Measurements from ENCODE around the gene CAPN13. TPM values are rescaled to one million over a fixed set of nuclear protein-coding genes. Genes with fewer than 3 reads are reported as not detected.

CAPN13 gene
- polyA plus RNA-seq, 3 donors from 2014 or later = not detected

DNA sequence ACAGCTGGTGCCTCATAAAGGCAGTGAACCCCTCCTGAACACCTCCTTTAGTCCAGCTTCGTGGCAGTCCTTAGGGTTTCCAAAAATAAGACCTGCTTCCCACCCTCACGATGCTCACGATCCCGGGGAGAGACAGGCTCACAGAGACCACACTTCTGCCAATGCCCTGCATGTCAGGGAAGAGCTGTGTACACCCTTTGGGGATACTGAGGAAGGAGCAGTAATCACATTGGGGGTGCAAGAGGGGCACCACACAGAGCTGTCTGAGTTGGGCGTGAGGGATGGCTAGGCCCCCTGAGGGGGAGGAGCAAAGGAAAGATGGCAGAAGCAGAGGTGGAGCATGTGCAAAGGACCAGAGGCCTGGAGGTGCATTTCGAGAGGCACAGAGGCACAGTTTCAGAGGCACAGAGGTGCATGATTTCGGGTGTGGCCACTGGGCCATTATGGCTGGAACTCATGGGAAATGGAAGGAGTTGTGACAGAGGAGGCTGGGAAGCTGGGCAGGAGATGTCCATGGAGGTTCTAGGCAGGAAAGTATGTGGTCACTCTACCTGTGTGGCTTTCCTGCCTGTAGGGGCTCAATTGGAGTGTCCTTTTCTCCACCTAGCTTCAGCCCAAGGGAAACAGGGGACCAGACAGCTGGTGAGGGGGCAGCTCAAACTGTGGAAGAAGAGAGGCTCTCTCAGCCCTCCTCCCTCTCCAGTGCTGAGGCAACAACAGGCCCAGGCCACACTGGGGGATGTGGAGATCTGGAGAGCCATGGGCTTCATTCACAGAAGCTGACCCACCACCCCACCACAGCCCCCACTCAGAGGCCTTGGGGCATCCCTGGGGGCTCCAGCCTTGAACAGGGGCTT, 115.9 kb downstream of the CAPN13 start:
- no peak overlapping the region for H3K4me3 Mint-ChIP-seq
- no peaks in the 10 kb centered on the region for H3K9me3 Mint-ChIP-seq
- no peak overlapping the region for H3K27ac Mint-ChIP-seq
- no peaks in the 10 kb centered on the region for H3K36me3 Mint-ChIP-seq
- no peaks in the 10 kb centered on the region for H3K4me1 Mint-ChIP-seq
- DNase-seq = no peak
- peaks cover 0 to 11% (median 3%) of the 10 kb centered on the region in 3 donors for H3K27me3 Mint-ChIP-seq (ENCODE audit: low read depth in 3 of 3)

DNA sequence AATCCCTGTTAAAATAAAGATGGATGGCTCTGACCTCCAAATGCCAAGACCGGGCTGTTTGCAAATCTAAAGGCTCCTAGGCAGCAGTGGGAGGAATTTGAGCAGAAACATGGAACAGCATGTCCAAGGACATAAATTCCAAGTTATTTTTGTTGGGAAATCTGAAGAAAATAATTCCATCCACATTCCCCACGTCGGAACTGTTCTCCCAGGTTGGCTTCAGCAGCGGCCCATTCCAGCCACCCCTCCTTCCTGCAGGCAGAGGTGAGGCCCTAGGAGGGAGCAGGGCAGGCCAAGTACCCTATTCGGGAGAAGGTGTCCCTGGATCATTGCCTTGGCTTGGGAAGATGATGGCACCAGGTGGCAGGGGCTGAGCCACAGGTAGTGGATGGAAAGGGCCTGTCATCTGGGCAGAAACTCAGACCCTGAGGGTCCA, 117.1 kb downstream of the CAPN13 start:
- no peak overlapping the region for H3K27ac Mint-ChIP-seq
- H3K9me3 Mint-ChIP-seq = no peaks in the 10 kb centered on the region
- no peak overlapping the region for H3K4me3 Mint-ChIP-seq
- peaks cover 0 to 8% (median 1%) of the 10 kb centered on the region in 3 donors for H3K27me3 Mint-ChIP-seq (ENCODE audit: low read depth in 3 of 3)
- no peaks in the 10 kb centered on the region for H3K4me1 Mint-ChIP-seq
- DNase-seq = no peak
- H3K36me3 Mint-ChIP-seq = no peaks in the 10 kb centered on the region

DNA sequence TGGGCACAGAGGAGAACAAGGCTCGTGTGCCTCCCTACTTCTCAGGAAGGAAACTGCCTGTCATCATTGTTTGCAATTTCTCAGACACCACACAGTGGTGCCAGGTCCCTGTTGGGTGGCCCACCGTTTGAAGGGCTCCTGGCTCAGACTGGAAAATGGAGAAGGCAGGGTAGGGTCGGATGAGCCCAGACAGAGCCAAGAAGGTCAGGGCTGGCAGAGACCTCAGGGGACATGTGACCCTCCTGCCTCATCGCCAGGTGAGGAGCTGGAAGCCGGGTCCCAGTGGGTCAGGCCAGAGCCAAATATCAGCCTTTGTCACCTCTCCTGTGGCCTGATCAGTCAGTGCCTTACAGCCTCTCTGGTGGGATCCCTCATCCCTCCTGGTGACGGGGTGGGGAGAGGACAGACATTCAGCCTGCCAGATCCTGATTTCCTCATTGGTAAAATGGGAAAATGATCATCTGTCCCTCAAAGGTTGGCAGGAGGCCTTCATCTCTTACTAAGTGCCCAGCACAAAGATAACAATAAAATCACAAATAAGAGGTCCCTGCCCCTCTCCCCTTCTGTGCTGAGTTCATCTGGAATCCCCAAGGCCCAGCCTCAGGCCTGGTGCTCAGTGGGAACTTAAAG, 117.6 kb downstream of the CAPN13 start:
- H3K27me3 Mint-ChIP-seq (ENCODE audit: low read depth in 3 of 3) = peaks cover 0 to 6% (median 1%) of the 10 kb centered on the region in 3 donors
- no peaks in the 10 kb centered on the region for H3K36me3 Mint-ChIP-seq
- H3K9me3 Mint-ChIP-seq = no peaks in the 10 kb centered on the region
- no peak overlapping the region for H3K4me3 Mint-ChIP-seq
- no peak overlapping the region for H3K27ac Mint-ChIP-seq
- no peak for DNase-seq
- no peaks in the 10 kb centered on the region for H3K4me1 Mint-ChIP-seq

DNA sequence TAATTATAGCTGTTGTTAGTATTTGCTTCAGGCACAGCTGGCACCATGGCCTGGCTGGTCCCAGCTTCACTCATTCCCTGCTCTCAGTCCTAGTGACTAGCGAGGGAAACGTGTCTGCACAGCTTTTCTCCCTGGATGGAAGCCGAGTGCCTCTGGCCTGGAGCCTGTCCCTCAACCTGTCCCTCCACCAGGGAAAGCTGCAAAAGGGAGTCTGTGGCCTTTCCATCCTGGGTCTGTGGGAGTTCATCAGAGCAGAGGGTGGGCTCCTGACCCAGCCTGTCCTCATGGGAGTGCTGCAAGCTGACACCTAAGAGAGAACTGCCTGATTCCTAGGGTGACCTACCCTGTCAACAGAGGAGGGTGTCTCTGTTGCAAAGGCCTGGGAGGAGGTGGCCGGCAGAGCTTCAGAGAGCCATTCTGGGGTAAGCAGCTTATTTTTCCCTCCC, 118.3 kb downstream of the CAPN13 start:
- no peaks in the 10 kb centered on the region for H3K9me3 Mint-ChIP-seq
- no peak for DNase-seq

DNA sequence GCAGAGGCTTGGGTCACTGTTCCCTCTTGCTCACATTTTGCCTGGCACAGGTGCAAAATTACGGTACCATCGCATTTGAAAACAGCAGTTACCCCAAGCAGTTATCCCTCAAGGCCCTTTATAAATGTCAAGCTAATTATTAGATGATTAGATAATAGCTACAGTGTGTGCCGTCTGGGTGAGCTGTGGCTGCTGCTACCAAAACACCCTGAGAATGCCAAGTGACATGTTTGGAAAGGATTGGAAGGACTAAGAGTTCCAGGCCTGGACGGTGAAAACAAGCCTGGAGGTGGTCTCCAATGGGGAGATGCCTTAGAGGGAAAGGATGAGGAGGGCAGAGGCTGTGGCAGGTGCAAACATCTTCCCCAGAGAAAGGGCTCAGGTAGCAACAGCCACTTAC, 120.6 kb downstream of the CAPN13 start:
- Mint-ChIP-seq H3K9me3 (no peaks in the 10 kb centered on the region), H3K4me3 (no peak overlapping the region), H3K27me3 (ENCODE audit: low read depth in 3 of 3) (peaks cover 0 to 5% (median 2%) of the 10 kb centered on the region in 3 donors), H3K27ac (no peak overlapping the region), H3K36me3 (no peaks in the 10 kb centered on the region), H3K4me1 (no peaks in the 10 kb centered on the region)
- no peak for DNase-seq

More for the DNA sequence above, 118.3 kb downstream of the CAPN13 start:
- Mint-ChIP-seq H3K27me3 (ENCODE audit: low read depth in 3 of 3) (peaks cover 0 to 6% (median 1%) of the 10 kb centered on the region in 3 donors), H3K36me3 (no peaks in the 10 kb centered on the region), H3K4me1 (no peaks in the 10 kb centered on the region), H3K27ac (peak overlapping the region in 1 of 6 donors; percentile 23), H3K4me3 (no peak overlapping the region)

DNA sequence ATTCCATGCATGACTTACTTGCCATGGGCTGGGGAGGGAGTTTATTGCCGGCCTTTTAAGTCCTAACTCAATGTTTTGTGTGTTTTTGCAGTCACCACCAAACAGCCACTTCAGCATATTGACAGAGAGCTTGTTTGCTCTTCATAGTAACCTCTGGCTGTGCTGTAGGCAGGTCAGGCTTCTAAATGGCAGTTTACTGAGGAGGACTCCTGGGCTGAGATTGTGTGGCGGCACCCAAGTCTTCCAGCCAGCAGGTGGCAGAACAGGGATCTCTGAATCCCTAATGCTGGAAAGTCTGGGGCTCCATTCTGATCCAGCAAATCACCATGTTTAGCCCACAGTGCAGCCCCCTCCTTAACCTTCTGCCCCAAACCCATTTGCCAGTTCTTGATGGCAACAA, 121.2 kb downstream of the CAPN13 start:
- H3K9me3 Mint-ChIP-seq = no peaks in the 10 kb centered on the region

DNA sequence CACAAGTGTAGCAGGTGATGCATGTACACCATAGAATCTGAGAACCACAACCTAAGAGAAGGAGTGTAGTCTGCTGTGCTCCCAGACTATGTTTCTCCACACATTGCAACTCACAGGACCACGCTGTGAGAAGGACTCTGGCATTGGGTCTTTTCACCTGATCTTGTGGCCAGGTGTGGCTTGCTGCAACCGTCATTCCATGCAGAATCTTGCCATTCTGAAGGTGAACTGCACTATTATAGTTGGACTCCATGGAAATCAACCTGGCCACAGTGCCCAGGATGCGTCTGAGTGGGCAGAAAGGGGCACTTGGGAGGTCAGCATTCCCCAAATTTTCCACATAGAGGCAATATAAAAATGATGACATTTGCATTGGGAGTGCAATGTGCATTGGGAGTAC, 122.2 kb downstream of the CAPN13 start:
- Mint-ChIP-seq H3K36me3 (no peaks in the 10 kb centered on the region), H3K27me3 (ENCODE audit: low read depth in 3 of 3) (peaks cover 0 to 5% (median 2%) of the 10 kb centered on the region in 3 donors), H3K4me1 (no peaks in the 10 kb centered on the region), H3K27ac (no peak overlapping the region), H3K9me3 (no peaks in the 10 kb centered on the region), H3K4me3 (no peak overlapping the region)
- DNase-seq = no peak

More for the DNA sequence above, 121.2 kb downstream of the CAPN13 start:
- no peak for DNase-seq
- Mint-ChIP-seq H3K4me3 (no peak overlapping the region), H3K36me3 (no peaks in the 10 kb centered on the region), H3K27ac (no peak overlapping the region), H3K27me3 (ENCODE audit: low read depth in 3 of 3) (peaks cover 0 to 5% (median 2%) of the 10 kb centered on the region in 3 donors), H3K4me1 (no peaks in the 10 kb centered on the region)

DNA sequence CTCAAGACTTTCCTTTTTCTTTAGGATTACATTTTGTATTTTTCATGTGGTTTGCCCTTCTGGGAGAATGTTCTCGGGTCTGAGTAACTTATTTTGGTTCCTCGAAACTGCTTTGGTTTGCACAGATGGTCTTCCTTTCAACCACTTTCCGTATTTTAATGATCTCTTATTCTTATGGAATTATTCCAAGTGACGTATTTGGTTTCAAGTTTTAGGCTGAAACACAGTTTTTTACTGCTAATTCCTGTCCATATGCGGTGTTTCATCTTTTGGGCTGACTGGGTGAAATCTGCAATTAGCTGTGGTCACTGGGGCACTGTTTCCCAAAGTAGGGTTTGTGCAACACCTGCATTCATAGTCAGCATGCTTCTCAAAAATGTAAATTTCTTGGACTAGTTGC, 122.7 kb downstream of the CAPN13 start:
- Mint-ChIP-seq H3K4me1 (no peaks in the 10 kb centered on the region), H3K36me3 (no peaks in the 10 kb centered on the region), H3K4me3 (no peak overlapping the region), H3K9me3 (no peaks in the 10 kb centered on the region), H3K27me3 (ENCODE audit: low read depth in 3 of 3) (peaks cover 0 to 5% (median 2%) of the 10 kb centered on the region in 3 donors), H3K27ac (no peak overlapping the region)
- no peak for DNase-seq

DNA sequence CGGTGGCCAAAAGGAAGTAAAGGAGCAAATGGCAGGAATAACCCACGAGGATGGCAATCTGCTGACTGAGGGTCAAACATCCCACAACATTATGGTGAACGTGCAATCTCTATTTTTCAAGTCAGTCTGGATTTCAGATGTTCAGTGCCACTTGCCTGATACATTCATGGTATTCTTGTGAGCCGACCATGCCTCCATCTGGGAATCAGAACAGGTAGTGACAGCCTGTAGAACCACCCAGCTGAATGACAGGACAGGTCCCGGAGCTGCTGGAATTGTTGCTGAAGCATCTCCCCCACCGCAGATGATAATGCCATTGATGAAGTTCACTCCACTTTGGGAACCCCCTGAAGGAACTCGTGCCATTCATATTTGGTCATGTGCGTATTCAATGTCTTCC, 123.2 kb downstream of the CAPN13 start:
- no peak for DNase-seq

DNA sequence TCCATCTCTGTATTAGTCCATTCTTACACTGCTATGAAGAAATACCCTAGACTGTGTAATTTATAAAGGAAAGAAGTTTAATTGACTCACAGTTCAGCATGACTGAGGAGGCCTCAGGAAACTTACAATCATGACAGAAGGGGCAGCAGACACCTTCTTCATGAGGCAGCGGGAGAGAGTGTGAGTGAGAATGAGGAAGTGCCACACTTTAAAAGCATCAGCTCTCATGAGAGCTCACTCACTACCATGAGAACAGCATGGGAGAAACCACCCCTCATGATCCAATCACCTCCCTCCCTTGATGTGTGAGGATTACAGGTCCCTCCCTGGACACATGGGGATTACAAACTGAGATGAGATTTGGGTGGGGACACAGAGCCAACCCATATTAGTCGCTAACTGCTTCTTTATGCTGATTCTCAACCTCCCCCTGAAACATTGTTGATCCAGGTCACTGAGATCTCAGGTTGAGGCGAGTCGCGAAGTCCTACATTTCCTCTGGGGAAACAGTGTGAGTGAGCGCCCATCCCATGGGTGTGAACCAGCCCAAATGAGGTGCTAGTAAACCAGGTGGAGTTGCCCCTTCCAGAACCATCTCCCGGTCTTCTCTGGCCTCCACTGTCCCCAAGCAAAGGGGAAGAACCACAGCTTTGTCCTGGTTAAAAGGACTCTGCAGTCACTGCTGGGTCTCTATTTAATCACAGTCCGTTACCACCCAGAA, 123.8 kb downstream of the CAPN13 start:
- DNase-seq = no peak
- Mint-ChIP-seq H3K4me3 (no peak overlapping the region), H3K27me3 (ENCODE audit: low read depth in 3 of 3) (peaks cover 2 to 5% (median 2%) of the 10 kb centered on the region in 3 donors), H3K36me3 (no peaks in the 10 kb centered on the region), H3K27ac (no peak overlapping the region), H3K4me1 (no peaks in the 10 kb centered on the region), H3K9me3 (no peaks in the 10 kb centered on the region)

More for the DNA sequence above, 123.2 kb downstream of the CAPN13 start:
- no peak overlapping the region for H3K27ac Mint-ChIP-seq
- no peaks in the 10 kb centered on the region for H3K36me3 Mint-ChIP-seq
- no peaks in the 10 kb centered on the region for H3K9me3 Mint-ChIP-seq
- no peak overlapping the region for H3K4me3 Mint-ChIP-seq
- H3K4me1 Mint-ChIP-seq = no peaks in the 10 kb centered on the region
- peaks cover 0 to 5% (median 2%) of the 10 kb centered on the region in 3 donors for H3K27me3 Mint-ChIP-seq (ENCODE audit: low read depth in 3 of 3)

DNA sequence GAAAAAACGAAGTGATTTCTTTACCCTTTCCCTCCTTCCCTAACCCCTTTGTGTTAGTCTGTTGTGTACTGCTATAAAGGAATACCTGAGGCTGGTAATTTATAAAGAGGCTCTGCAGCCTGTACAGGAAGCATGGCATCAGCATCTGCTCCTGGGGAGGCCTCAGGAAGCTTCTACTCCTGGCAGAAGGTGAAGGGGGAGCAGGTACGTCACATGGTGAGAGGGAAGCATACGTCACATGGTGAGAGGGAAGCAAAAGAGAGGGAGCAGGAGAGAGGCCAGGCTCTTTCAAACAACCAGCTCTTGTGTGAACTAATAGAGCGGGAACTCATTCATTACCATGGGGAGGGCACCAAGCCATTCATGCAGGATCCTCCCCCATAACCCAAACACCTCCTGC, 126.2 kb downstream of the CAPN13 start:
- Mint-ChIP-seq H3K36me3 (no peaks in the 10 kb centered on the region), H3K4me1 (no peaks in the 10 kb centered on the region), H3K27me3 (ENCODE audit: low read depth in 3 of 3) (peaks cover 2 to 7% (median 4%) of the 10 kb centered on the region in 3 donors), H3K9me3 (no peaks in the 10 kb centered on the region), H3K27ac (peak overlapping the region in 1 of 6 donors; percentile 71), H3K4me3 (no peak overlapping the region)
- DNase-seq = no peak

DNA sequence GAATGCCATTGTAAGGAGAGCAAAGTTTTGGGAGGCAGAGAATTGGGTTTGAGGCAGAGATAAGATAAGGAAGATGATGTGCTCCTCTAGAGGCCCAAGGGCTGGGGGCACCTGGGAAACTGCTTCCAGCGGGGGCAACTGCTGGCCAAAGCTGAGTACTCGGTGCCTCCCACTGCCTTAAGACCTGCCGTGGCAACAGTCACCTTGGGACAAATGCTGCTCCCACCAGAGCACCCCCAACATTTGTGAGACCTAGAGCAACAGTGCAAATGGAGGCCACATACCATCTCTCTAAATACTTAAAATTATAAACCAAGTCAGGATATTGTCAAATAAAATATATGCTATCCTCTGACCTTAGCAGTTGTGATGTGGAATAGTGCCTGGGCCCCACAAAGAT, 127.1 kb downstream of the CAPN13 start:
- no peak for DNase-seq
- Mint-ChIP-seq H3K27me3 (ENCODE audit: low read depth in 3 of 3) (peaks cover 2 to 7% (median 4%) of the 10 kb centered on the region in 3 donors), H3K36me3 (no peaks in the 10 kb centered on the region), H3K27ac (no peak overlapping the region), H3K9me3 (no peaks in the 10 kb centered on the region), H3K4me1 (no peaks in the 10 kb centered on the region), H3K4me3 (no peak overlapping the region)

DNA sequence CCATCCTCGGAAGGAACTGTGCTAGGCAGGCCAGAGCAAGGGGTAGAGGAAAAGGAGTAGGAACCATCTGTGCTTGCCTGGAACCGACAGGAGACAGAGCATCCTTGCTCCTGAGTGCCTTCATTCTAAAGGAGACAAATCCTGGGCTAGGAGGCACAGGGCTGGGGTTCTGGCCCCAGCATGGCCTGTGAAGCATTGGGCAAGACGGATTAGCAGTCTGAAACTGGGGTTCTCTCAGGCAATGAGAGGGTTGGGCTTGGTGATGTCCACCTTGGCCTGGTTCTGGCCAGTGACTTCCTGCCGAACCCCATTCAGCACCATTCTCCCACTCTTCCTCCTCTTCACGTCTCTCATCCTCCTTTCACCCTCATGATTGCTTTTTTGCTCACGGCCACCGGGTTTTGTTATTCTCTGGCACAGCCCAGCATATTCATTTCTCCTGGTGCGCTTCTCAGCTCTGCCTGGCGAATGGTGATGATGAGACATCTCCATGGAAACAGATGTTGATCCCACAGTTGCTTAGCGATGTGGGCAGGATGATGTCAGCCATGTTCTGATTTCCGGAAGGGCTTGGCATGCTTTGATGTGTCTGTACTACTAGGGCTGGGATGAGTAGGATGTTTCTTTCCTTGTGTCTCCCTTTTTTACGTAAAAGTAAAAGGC, 127.7 kb downstream of the CAPN13 start:
- H3K9me3 Mint-ChIP-seq = no peaks in the 10 kb centered on the region
- peaks cover 2 to 7% (median 4%) of the 10 kb centered on the region in 3 donors for H3K27me3 Mint-ChIP-seq (ENCODE audit: low read depth in 3 of 3)
- H3K4me3 Mint-ChIP-seq = no peak overlapping the region
- H3K4me1 Mint-ChIP-seq = no peaks in the 10 kb centered on the region
- H3K27ac Mint-ChIP-seq = no peak overlapping the region
- H3K36me3 Mint-ChIP-seq = no peaks in the 10 kb centered on the region
- DNase-seq = no peak
